ENCODE results near the gene GOLGA8H. TPM values are rescaled to one million over a fixed set of nuclear protein-coding genes. Genes with fewer than 3 reads are reported as not detected.
"Not testable (repeated sequence)": the region's sequence is repeated elsewhere in the genome, so short reads cannot be mapped to it uniquely, and the experiment has no call there.

Gene GOLGA8H
- not detected for polyA plus RNA-seq

GRCh38 chr15:30603796-30604195 is at the start of gene GOLGA8H:
TSS of gene GOLGA8H (plus strand) at chr15:30604028. CDS start at chr15:30604126, 98 bp downstream.
- H3K27me3 Mint-ChIP-seq (ENCODE audit: low read depth in 3 of 3); H3K4me3 Mint-ChIP-seq; H3K4me1 Mint-ChIP-seq; H3K9me3 Mint-ChIP-seq; H3K27ac Mint-ChIP-seq; H3K36me3 Mint-ChIP-seq; DNase-seq: not testable (repeated sequence)

- H3K27ac Mint-ChIP-seq; H3K36me3 Mint-ChIP-seq; H3K4me1 Mint-ChIP-seq; H3K4me3 Mint-ChIP-seq; DNase-seq; H3K9me3 Mint-ChIP-seq; H3K27me3 Mint-ChIP-seq (ENCODE audit: low read depth in 3 of 3): not testable (repeated sequence)
These were observed 36.9 kb upstream of the GOLGA8H start for GRCh38 chr15:30566949-30567348.

GRCh38 chr15:30573012-30573491 is 30.8 kb upstream of the GOLGA8H start:
- H3K27me3 Mint-ChIP-seq (ENCODE audit: low read depth in 3 of 3); H3K9me3 Mint-ChIP-seq; H3K4me3 Mint-ChIP-seq; DNase-seq; H3K36me3 Mint-ChIP-seq; H3K4me1 Mint-ChIP-seq; H3K27ac Mint-ChIP-seq: not testable (repeated sequence)

- H3K36me3 Mint-ChIP-seq; DNase-seq; H3K4me1 Mint-ChIP-seq; H3K27ac Mint-ChIP-seq; H3K9me3 Mint-ChIP-seq; H3K4me3 Mint-ChIP-seq; H3K27me3 Mint-ChIP-seq (ENCODE audit: low read depth in 3 of 3): not testable (repeated sequence)
These were observed 24.3 kb upstream of the GOLGA8H start for GRCh38 chr15:30579394-30579970.

- H3K9me3 Mint-ChIP-seq; DNase-seq; H3K4me1 Mint-ChIP-seq; H3K4me3 Mint-ChIP-seq; H3K27ac Mint-ChIP-seq; H3K36me3 Mint-ChIP-seq; H3K27me3 Mint-ChIP-seq (ENCODE audit: low read depth in 3 of 3): not testable (repeated sequence)
These were observed 23.1 kb upstream of the GOLGA8H start for GRCh38 chr15:30580716-30581115.

GRCh38 chr15:30598953-30599352 is 4.9 kb upstream of the GOLGA8H start:
- not testable (repeated sequence) for H3K36me3 Mint-ChIP-seq; H3K4me1 Mint-ChIP-seq; H3K4me3 Mint-ChIP-seq; H3K9me3 Mint-ChIP-seq; H3K27ac Mint-ChIP-seq; DNase-seq; H3K27me3 Mint-ChIP-seq (ENCODE audit: low read depth in 3 of 3)

GRCh38 chr15:30612271-30612670 is 8.4 kb downstream of the GOLGA8H start:
- not testable (repeated sequence) for H3K4me1 Mint-ChIP-seq; H3K4me3 Mint-ChIP-seq; H3K36me3 Mint-ChIP-seq; H3K9me3 Mint-ChIP-seq; H3K27me3 Mint-ChIP-seq (ENCODE audit: low read depth in 3 of 3); H3K27ac Mint-ChIP-seq; DNase-seq

- not testable (repeated sequence) for DNase-seq, H3K36me3 Mint-ChIP-seq
These were observed 17.5 kb downstream of the GOLGA8H start for GRCh38 chr15:30621342-30621741.

GRCh38 chr15:30625436-30626193 is 21.8 kb downstream of the GOLGA8H start, which contains the start of gene ARHGAP11B:
TSS of gene ARHGAP11B (plus strand) at chr15:30626128.
- Mint-ChIP-seq H3K4me1 (peaks cover 25 to 29% of the 10 kb centered on the region in 2 donors), H3K4me3 (peak within 1 kb of the TSS; percentile 93 to 99 (median 98)), H3K27me3 (ENCODE audit: low read depth in 3 of 3) (peaks cover 7 to 12% (median 10%) of the 10 kb centered on the region in 3 donors), H3K27ac (peak within 1 kb of the TSS; percentile 95 to 99 (median 96))
- not testable (repeated sequence) for H3K36me3 Mint-ChIP-seq, H3K9me3 Mint-ChIP-seq
- DNase-seq, result peak; percentile 97 to 98 (median 97)

More at GRCh38 chr15:30621342-30621741, 17.5 kb downstream of the GOLGA8H start:
- not testable (repeated sequence) for H3K9me3 Mint-ChIP-seq, H3K4me3 Mint-ChIP-seq, H3K27ac Mint-ChIP-seq
- Mint-ChIP-seq H3K4me1 (peaks cover 14 to 17% of the 10 kb centered on the region in 2 donors), H3K27me3 (ENCODE audit: low read depth in 3 of 3) (peaks cover 7 to 12% (median 10%) of the 10 kb centered on the region in 3 donors)

GRCh38 chr15:30626194-30626565 is 22.4 kb downstream of the GOLGA8H start:
- H3K36me3 Mint-ChIP-seq, H3K9me3 Mint-ChIP-seq: not testable (repeated sequence)
- peaks cover 7 to 12% (median 10%) of the 10 kb centered on the region in 3 donors for H3K27me3 Mint-ChIP-seq (ENCODE audit: low read depth in 3 of 3)
- peak overlapping the region; percentile 95 to 99 (median 96) for H3K27ac Mint-ChIP-seq
- DNase-seq, result peak in 1 of 3 donors; percentile 47
- H3K4me1 Mint-ChIP-seq, result peaks cover 25 to 29% of the 10 kb centered on the region in 2 donors
- peak overlapping the region; percentile 93 to 99 (median 98) for H3K4me3 Mint-ChIP-seq

- not testable (repeated sequence) for H3K9me3 Mint-ChIP-seq, H3K36me3 Mint-ChIP-seq
- H3K27me3 Mint-ChIP-seq (ENCODE audit: low read depth in 3 of 3), result peaks cover 7 to 12% (median 10%) of the 10 kb centered on the region in 3 donors
- DNase-seq, result peak in 2 of 3 donors; percentile 10 to 12
- H3K4me3 Mint-ChIP-seq, result peak overlapping the region; percentile 93 to 99 (median 98)
- peak overlapping the region; percentile 95 to 99 (median 96) for H3K27ac Mint-ChIP-seq
- peaks cover 25 to 29% of the 10 kb centered on the region in 2 donors for H3K4me1 Mint-ChIP-seq
These were observed 22.8 kb downstream of the GOLGA8H start for GRCh38 chr15:30626632-30627031.

- Mint-ChIP-seq H3K36me3 (peaks cover 0 to 8% (median 5%) of the 10 kb centered on the region in 3 donors), H3K27me3 (ENCODE audit: low read depth in 3 of 3) (no peaks in the 10 kb centered on the region), H3K27ac (peak overlapping the region in 2 of 6 donors; percentile 23 to 41), H3K4me1 (peaks cover 0 to 8% of the 10 kb centered on the region in 2 donors), H3K4me3 (no peak overlapping the region), H3K9me3 (no peaks in the 10 kb centered on the region)
- DNase-seq, result no peak
These were observed 46.4 kb downstream of the GOLGA8H start for GRCh38 chr15:30650012-30650929.

- not testable (repeated sequence) for H3K4me1 Mint-ChIP-seq; H3K27me3 Mint-ChIP-seq (ENCODE audit: low read depth in 3 of 3); H3K9me3 Mint-ChIP-seq; H3K4me3 Mint-ChIP-seq; H3K36me3 Mint-ChIP-seq; H3K27ac Mint-ChIP-seq
- DNase-seq, result peak in 2 of 3 donors; percentile 14 to 21
These were observed 57.3 kb downstream of the GOLGA8H start for GRCh38 chr15:30661154-30661553.
